ENCODE data around the gene FTSJ3.

GRCh38 chr17:63775420-63775819 is 52.0 kb downstream of the FTSJ3 start:
- TF ChIP-seq CTCF (conservative IDR thresholded peaks at IDR 0.05) (no peak), EZH2 (IDR thresholded peaks at IDR 0.05; ENCODE audit: low read depth) (no peak)

Data from PC-9 (cell line).